Stromal cell of bone marrow (primary cell): Measurements from ENCODE around the gene EXOC6B.
"Not testable (repeated sequence)": the region's sequence is repeated elsewhere in the genome, so short reads cannot be mapped to it uniquely, and the experiment has no call there.

Experiments
- DNase-seq: peaks from one replicate; pipeline ENCODE4 v3.0.0-alpha.2; 2012; ENCODE audit warnings: low read depth

Gene EXOC6B

DNA sequence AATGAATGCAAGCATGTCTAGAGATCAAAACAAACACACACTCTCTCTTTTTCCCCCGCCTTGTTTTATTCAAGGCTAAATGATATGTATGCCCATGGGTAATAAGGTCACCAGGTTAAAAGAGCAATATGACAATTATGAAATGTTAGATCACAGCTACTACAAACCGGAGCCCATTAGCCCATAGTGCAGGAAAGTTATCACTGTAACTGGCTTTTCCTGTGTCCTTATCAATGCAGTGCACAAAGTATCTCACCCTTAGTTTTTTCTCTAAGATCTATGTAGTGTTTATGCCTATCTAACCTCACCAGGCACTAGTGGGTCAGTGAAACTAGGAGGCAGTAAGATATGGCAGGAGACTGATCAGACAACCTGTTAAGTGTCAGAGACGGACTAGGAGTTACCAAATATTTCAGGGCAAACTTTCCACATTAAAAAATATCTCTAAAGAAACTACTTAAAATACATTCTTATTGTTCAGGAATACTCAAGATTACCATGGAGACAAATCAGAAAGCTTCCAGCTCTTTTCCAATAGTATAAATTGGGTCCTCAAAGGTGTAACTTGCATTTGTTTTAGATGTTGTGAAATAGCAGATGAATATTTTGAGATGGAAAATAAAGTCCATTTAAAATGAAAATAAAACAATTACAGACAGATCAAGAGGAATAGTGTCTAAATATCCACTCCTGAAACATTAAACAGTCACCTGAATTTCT, 282.2 kb downstream of the EXOC6B start:
- DNase-seq = no peak

DNA sequence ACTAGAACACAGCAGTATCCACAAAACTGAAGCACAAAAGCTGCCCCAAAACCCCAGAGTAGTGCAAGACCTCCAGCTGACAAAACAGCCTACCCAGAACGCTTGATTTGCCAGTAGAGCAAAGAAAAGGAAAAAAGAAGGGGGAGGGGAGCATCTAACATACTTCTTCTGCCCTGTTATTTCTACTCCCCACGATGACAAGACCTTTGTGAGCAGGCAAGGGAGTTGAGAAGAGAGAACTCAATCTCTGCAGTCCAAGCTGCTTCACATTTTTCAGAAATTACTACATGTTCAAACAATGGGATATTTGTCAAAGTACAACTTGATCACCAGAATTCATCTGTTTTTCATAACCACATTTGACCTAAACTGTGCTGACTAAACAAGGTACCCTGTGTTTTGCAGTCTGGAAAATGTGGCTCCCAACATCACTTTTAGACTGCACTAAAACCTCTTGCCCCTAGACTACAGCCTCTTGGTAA, 286.7 kb downstream of the EXOC6B start:
- DNase-seq = peak; percentile 13

DNA sequence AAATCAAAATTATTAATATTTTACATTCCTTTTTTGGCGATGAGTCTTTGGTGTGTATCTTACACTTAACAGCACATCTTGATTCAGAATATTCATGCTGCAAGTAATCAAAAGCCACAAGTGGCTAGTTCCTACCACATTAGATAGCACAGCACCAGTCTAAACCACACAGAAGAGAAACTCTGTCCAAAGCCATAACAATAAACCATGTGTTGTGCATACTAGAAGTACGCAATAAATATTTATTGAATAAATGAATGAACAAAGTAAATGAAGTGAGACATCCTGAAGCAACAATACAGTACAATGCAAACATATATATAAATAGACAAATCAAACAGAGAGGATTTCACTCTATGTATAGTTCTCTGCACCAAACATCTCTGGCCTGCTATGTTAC, 287.3 kb downstream of the EXOC6B start:
- DNase-seq = no peak

DNA sequence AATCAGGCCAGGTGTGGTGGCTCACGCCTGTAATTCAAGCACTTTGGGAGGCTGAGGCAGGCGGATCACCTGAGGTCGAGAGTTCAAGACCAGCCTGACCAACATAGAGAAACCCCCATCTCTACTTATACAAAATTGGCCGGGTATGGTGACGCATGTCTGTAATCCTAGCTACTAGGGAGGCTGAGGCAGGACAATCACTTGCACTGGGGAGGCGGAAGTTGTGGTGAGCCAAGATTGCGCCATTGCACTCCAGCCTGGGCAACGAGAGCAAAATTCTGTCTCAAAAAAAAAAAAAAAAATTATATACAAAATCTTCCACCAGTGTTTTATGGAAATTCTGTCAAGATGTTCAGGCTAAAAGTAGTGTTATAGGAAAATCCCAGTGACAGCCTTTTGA, 290.2 kb downstream of the EXOC6B start:
- DNase-seq = not testable (repeated sequence)

DNA sequence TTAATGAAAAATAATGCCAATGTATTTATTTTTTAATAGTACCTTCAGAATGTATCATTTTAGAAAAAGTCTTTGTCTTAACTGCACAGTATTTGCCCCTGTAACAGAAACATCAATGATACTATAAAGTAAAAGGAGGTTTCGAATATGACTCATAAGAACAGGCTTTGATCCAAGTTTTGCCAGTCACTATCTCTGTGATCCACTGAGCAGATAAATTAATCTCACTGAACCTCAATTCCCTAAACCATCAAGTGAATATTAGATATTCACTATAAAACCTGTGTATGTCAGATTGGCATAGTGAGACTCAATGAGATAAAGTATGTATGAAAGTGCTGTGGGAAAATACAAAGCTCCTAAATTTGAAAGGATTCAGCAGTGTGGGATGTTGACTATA, 292.1 kb downstream of the EXOC6B start:
- peak; percentile 9 for DNase-seq

DNA sequence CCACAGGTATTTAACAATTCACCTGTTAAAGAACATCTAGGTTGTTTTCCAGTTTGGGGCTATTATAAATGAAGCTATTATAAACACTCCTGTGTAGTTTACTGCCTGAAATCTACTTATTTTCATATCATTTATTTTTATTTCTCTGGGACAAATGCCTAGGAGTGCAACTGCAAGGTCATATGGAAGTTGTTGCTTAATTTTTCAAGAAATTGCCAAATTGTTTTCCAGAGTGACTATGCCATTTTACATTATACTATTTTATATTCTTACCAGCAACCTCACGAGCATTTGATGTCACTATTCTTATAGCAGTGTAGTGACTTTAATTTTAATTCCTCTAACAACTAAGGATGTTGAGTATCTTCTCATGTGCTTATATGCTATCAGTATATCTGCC, 298.4 kb downstream of the EXOC6B start:
- no peak for DNase-seq

DNA sequence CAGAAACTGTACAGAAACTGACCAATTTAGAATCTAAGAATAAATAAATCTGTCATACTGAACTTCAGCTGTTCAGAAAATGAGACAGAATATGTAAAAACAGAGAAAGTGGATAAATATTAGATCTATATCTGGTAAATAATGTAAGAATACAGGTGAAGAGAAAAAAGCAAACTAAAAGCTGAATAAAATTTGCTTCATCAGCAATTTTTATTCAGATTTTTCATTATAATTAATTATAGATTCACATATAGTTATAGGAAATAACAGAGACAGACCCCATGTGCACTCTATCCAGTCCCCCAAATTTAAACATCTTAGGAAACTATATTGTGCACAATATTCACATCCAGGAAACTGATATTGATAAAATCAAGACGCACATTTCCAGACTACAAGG, 299.2 kb downstream of the EXOC6B start:
- DNase-seq = no peak

DNA sequence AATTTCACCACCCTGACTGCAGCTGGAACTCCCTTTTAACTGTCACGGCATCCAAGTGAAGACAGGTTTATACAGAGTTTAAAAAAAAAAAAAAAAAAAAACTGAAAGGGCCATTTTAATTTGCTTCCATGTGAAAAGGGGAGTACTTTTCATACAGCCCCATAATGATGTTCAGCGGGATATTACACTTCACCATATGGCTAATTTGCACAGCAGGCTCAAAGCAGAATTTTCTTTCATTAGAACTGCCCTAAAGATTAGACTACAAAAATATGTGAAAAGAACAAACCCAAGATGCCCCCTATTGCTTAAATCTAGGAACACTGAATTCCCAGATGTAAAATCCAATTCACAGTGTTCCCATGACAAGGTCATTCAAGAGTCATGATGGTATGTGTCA, 301.8 kb downstream of the EXOC6B start:
- no peak for DNase-seq

DNA sequence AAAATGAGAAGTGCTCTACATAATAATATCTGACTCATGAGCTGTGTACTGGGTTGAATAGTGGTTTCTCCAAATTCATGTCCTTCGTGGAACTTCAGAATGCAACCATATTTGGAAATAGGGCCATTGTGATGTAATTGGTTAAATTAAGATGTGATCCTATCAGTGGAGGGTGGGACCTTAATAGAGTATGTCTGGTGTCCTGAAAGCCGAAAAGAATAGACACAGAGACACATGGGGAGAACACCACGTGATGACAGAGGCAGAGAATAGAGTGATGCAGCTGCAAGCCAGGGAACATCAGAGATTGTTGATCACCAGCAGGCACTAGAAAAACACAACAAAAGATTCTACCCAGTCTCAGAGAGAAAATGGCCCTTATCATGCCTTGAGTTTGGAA, 310.1 kb downstream of the EXOC6B start:
- no peak for DNase-seq

DNA sequence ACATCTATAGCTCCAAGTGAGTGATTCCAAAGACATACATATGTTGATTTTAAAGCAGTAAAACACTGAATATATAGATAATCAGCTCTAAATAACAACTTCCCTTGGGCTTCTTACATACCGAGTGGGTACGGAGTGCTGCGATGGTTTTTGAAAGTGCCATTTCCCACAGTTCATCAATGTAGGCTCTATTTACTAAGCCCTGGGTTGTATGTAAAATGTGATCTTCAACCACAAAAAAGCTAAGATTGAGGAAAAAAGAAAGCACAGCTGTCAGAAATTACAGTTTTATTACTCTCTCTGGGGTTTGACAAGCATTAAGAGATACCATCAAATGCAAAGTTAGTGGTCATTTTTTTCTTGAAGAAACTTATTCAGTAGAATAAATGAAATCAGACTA, 312.8 kb downstream of the EXOC6B start:
- no peak for DNase-seq

DNA sequence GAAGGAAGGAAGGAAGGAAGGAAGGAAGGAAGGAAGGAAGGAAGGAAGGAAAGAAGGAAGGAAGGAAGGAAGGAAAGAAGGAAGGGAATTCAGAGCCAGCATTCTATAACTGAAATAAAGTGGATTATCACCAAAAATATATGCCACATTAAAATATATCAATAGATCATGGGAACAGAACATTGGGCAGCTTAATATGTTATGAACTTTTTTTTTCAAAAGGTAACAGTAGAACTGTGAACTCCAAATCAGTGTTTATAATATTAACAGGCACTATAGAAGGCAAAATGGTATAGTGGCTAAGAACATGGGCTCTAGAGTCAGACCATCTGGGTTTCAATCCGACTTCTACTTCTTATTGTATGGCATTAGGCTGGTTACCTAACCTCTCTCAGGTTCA, 313.5 kb downstream of the EXOC6B start:
- DNase-seq = no peak

DNA sequence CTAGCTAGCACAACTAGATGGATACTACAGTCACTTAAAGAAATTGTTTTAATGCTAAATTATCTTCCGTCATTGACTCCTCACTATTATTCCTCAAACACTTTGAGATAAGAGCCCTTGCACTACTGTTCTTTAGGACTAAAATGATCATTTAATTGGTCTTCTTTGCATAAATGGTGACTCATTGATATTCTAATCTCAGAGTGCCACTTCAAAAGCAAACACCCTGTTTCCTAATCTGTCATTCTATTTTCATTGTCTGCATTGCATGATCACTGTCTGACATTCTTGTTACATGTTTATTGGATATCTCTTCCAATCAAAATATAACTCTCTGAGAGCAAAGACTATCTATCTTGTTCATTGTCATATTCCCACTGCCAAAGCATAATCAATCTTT, 313.9 kb downstream of the EXOC6B start:
- no peak for DNase-seq

DNA sequence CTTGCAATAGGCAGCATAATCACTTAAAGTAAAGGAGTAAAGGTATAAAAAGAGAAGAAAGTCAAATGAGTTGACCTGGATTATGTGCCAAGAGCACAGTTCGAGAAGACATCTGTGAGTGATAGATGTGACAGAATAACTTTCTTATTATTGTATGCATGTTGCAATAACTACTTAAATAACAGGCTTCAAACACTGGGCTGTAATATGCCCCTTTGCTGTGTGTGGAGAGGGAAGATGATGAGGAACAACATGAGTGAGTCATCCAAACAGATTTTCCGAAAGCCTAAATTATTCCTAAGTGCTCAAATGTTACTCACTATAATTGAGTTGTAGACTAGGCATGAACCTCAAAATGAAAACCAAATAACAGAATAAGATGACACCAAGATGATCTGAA, 328.1 kb downstream of the EXOC6B start:
- DNase-seq = no peak

DNA sequence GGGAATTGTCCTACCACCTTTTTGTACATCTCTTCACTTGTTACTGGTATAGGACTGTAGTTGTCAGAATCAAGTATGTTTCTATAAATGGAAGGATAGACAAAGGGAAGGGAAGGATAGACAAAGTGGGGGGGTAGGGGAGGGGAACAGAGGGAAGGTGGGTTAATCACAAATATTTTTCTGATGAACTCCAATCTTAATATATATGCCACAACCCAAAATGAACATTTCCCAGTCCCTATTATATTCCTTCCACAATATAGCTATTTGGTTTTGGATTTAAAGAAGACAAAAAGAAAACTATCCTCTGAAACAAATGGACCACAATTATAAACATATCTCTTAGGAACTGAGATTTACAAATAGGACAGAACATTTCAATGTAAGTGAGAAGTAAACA, 329.4 kb downstream of the EXOC6B start:
- no peak for DNase-seq

DNA sequence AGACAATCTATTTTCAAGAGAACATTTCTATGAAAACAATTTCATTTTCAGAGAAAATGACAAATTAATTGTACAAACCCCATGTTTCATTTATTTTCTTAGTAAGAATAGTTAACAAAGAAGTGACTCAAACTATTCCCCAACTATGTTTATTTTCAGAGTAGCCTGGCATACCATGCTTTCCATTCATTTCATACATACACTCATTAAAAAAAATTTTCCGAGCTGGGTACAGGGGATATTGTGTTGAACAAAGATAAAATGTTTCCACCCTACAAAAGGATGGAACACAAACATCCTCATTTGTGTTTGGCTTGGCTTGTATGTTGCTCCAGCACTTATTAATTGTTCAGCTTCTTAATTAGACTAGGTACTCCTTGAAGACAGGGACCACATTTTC, 331.4 kb downstream of the EXOC6B start:
- no peak for DNase-seq

DNA sequence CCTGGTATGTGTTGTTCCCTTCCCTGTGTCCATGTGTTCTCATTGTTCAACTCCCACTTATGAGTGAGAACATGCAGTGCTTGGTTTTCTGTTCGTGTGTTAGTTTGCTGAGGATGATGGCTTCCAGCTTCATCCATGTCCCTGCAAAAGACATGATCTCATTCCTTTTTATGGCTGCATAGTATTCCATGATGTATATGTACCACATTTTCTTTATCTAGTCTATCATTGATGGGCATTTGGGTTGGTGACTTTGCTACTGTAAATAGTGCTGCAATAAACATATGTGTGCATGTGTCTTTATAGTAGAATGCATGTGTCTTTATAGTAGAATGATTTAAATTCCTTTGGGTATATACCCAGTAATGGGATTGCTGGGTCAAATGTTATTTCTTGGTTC, 341.2 kb downstream of the EXOC6B start:
- DNase-seq = not testable (repeated sequence)

DNA sequence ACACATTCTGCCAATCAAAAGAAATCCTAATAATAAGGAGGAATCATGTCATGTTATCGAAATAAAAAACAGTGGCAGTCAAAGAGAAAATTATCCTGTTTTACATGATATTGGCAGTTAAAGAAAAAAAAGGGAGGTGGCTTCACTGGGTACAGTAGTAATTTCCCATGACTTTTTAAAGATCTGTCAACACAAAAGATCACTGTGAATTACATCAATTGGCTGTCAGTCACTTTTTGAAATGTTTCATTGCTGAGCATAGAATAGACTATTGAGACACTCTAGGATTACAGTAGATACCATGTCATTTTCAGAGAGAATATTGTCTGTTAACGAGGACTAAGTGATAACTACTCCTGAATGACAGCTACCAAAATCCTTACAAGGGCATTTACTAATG, 342.5 kb downstream of the EXOC6B start:
- no peak for DNase-seq

DNA sequence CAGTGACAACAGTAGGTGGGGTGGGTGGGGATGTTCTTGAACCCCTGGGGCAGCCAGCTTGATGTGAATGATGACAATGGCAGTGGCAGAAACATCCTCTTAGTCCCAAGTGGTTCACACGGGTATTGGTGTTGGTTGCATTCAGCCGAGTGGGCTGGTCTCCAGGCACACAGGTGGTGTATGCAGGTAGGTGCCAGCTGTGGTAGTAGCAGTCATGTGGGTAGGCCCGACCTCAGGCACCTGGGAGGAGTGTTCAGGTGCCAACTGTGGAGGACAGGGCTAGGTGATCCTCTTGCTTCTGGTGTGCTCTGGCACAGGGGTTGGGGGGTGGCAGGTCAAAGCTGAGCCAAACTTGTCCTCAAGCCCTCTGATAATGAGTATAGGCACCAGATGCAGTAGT, 350.6 kb downstream of the EXOC6B start:
- DNase-seq = no peak

DNA sequence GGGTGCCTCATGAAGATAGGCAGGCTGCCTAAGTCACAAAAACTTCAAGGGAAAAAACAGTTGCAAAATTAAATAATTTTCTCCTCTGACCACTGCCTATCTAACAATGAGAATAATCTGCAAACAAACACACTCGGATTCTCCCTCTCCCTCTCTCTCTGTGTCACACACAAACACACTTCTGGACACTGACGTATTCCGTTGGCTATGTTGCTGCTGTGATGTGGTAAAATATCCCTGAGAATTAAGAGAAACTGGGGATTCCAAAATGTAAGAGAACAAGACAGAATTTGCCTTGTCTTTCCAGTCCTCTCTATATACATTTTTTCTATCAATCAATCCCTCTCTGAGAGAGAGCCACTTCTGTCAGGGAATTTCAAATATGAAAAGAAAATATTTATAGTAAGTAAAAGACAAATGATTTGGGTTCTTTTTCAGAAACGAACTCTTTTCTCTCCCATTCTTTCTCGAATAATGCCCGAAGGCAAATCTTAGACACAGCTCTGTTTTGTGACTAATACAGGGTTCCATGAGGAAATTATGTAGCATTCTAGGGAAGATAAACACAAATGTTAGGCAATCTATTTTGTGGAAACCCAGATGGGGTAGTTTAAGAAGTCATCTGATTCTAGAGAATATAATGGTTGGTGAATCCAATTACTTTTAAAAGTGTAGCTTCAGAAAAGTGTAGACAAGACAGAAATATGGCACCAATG, 367.9 kb downstream of the EXOC6B start:
- DNase-seq = no peak

DNA sequence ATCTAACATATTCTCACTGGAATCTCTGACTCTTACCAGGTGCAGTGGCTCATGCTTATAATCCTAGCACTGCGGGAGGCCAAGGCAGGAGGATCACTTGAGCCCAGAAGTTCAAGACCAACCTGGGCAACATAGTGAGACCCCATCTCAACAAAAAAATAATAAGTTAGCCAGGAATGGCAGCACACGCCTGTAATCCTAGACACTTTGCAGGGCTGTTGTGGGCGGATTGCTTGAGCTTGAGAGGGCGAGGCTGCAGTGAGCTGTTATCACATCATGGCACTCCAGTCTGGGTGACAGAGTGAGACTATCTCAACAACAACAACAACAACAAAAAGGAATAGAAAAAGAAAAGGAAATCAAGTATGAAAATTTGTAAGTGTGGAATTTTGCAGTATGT, 371.6 kb downstream of the EXOC6B start:
- no peak for DNase-seq

DNA sequence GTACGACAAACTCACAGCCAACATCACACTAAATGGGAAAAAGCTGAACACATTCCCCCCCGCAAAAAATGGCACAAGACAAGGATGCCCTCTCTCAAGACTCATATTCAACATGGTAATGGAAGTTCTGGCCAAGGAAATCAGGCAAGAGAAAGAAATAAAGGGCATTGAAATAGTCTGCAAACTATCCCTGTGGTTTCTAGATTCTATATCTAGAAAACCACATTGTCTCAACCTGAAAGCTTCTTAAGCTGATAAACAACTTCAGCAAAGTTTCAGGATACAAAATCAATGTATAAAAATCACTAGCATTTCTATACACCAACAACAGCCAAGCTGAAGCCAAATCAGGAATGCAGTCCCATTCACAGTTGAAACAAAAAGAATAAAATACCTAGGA, 383.6 kb downstream of the EXOC6B start:
- DNase-seq = no peak

DNA sequence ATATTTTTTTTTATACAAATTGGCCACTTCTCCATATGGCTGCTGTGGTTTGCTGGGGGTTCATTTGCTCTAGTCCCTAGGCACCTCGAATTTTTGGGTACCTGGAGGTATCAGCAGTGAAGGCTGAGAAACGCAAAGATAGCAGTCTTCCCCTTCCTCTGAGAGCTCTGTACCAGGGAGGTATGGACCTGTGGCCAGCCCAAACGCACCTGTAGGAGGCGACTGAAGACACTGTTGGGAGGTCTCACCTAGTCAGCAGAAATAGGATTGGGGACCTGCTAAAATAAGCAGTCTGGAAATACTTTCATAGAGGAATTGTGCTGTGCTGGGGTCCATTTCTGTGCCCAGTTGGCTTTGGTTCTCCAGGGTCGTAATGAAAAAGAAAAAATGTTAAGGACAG, 385.9 kb downstream of the EXOC6B start:
- DNase-seq = no peak

DNA sequence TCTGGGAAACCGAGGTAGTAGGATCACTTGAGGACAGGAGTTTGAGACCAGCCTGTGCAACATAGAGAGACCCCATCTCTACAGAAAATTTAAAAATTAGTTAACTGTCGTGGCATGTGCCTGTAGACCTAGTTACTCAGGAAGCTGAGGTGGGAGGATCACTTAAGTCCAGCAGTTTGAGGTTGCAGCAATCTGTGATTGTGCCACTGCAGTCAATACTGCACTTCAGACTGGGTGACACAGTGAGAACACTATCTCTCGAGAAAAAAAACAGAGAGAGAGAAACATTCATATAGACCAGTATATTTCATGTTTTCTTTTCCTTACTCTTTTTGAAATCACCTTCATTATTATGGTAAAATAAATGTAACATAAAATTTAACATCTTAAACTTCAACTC, 387.5 kb downstream of the EXOC6B start:
- no peak for DNase-seq

DNA sequence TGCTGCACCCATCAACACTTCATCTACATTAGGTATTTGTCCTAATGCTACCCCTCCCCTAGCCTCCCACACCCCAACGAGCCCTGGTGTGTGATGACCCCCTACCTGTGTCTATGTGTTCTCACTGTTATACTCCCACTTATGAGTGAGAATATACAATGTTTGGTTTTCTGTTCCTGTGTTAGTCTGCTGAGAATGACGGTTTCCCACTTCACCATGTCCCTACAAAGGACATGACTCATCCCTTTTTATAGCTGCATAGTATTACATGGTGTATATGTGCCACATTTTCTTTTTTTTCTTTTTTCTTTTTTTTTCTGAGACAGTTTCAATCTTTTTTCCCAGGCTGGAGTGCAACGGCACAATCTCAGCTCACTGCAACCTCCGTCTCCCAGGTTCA, 394.1 kb downstream of the EXOC6B start:
- no peak for DNase-seq
